Daoy (cell line): Measurements from ENCODE around the gene ITPR1. TPM values are rescaled to one million over a fixed set of nuclear protein-coding genes. Genes with fewer than 3 reads are reported as not detected.

ENCODE experiments used
- DNase-seq: peaks from one replicate; pipeline ENCODE4 v3.0.0-alpha.2; 2015; ENCODE audit warnings: low read depth
- total RNA-seq: library from RNA; depleted of rRNA; stranded (reverse); fragments of >200 nt; shearing (Covaris generic); gene quantifications from 2 replicates; pipeline ENCODE4 v1.2.3, GENCODE V29; 2014

ITPR1 gene
- total RNA-seq, 1 experiment from 2014 or later = 9.8 TPM

GRCh38 chr3:4849739-4850138 lies 356.6 kb downstream of the ITPR1 start:
- DNase-seq = no peak

GRCh38 chr3:4850211-4850927 lies 357.2 kb downstream of the ITPR1 start:
- DNase-seq = no peak

GRCh38 chr3:4850928-4851265 lies 357.7 kb downstream of the ITPR1 start:
- no peak for DNase-seq

- DNase-seq = no peak
Observed at GRCh38 chr3:4852780-4853748, 359.9 kb downstream of the ITPR1 start.

GRCh38 chr3:4853749-4854140 lies 360.6 kb downstream of the ITPR1 start:
- DNase-seq = no peak

GRCh38 chr3:4855676-4856075 lies 362.5 kb downstream of the ITPR1 start:
- DNase-seq = no peak

- DNase-seq = no peak
Observed at GRCh38 chr3:4856136-4856535, 363.0 kb downstream of the ITPR1 start.

- DNase-seq = no peak
Observed at GRCh38 chr3:4856564-4856963, 363.4 kb downstream of the ITPR1 start.

- no peak for DNase-seq
Observed at GRCh38 chr3:4856986-4857385, 363.8 kb downstream of the ITPR1 start.

GRCh38 chr3:4859788-4860187 lies 366.6 kb downstream of the ITPR1 start:
- no peak for DNase-seq

- no peak for DNase-seq
Observed at GRCh38 chr3:4862973-4863372, 369.8 kb downstream of the ITPR1 start.

GRCh38 chr3:4864503-4864902 lies 371.4 kb downstream of the ITPR1 start:
- DNase-seq = no peak

- DNase-seq = no peak
Observed at GRCh38 chr3:4865714-4866113, 372.6 kb downstream of the ITPR1 start.

GRCh38 chr3:4866866-4867265 lies 373.7 kb downstream of the ITPR1 start:
- no peak for DNase-seq

- no peak for DNase-seq
Observed at GRCh38 chr3:4877173-4877787, 384.1 kb downstream of the ITPR1 start.

- DNase-seq = no peak
Observed at GRCh38 chr3:4880850-4881249, 387.7 kb downstream of the ITPR1 start.

GRCh38 chr3:4882548-4882947 lies 389.4 kb downstream of the ITPR1 start:
- DNase-seq = no peak

GRCh38 chr3:4883011-4883410 lies 389.9 kb downstream of the ITPR1 start:
- DNase-seq = no peak

- no peak for DNase-seq
Observed at GRCh38 chr3:4884888-4885287, 391.7 kb downstream of the ITPR1 start.

- DNase-seq = peak; percentile 25
Observed at GRCh38 chr3:4885316-4885715, 392.2 kb downstream of the ITPR1 start.

- DNase-seq = no peak
Observed at GRCh38 chr3:4886448-4886847, 393.3 kb downstream of the ITPR1 start.

GRCh38 chr3:4887177-4887576 lies 394.0 kb downstream of the ITPR1 start:
- no peak for DNase-seq
